Tibial artery (tissue), 4 donors: Measurements from ENCODE around the gene CATSPER3.

Source experiments
- DNase-seq, 2 donors: peaks; one replicate each; pipeline ENCODE4 v3.0.0-alpha.2; 2019
- H3K27ac ChIP-seq, 2 donors: fragments of 200-600 bp; sonication (generic) in 1 of 2; 1 replicate in 1 of 2; 2 replicates in 1 of 2; pipeline ENCODE4 v1.5.1; 2018 to 2019; ENCODE audit warnings: mild to moderate bottlenecking in 1 of 2
- H3K27me3 ChIP-seq, 2 donors: fragments of 200-600 bp; sonication (generic) in 1 of 2; one replicate each; pipeline versions ENCODE4 v1.5.1 to v1.6.0; 2016 to 2019
- H3K36me3 ChIP-seq, 3 donors: fragments of 200-600 bp; sonication (generic) in 2 of 3; one replicate each; pipeline ENCODE4 v1.5.1; 2016 to 2019; ENCODE audit warnings: mild to moderate bottlenecking in 2 of 3
- H3K4me1 ChIP-seq, 4 donors: fragments of 200-600 bp; sonication (generic) in 2 of 4; 1 replicate in 3 of 4; 2 replicates in 1 of 4; pipeline ENCODE4 v1.5.1; 2016 to 2019
- H3K4me3 ChIP-seq, 2 donors: fragments of 200-600 bp; sonication (generic) in 1 of 2; 1 replicate in 1 of 2; 2 replicates in 1 of 2; pipeline ENCODE4 v1.5.1; 2018 to 2019; ENCODE audit warnings: mild to moderate bottlenecking in 2 of 2
- H3K9me3 ChIP-seq, 3 donors: fragments of 200-600 bp; sonication (generic) in 1 of 3; one replicate each; pipeline ENCODE4 v1.5.1; 2016 to 2019
- CTCF ChIP-seq, 2 experiments: fragments of 200-600 bp in 1 of 2; fragments of 450-650 bp in 1 of 2; IDR thresholded peaks; one replicate each; pipeline ENCODE4 v1.5.1; 2017 to 2019; ENCODE audit warnings: antibody characterized with exemption in 2 of 2, mild to moderate bottlenecking in 1 of 2, moderate library complexity in 1 of 2
- intact Hi-C: fragments of 100-400 bp; cut with DNase I; formaldehyde crosslinking; loops from one replicate; pipeline ENCODE4 v1.15.0; 2023; ENCODE audit warnings: low total_unique reads

Gene CATSPER3

GRCh38 chr5:135048930-135049329 is 81.2 kb downstream of the CATSPER3 start:
- no peak for TF ChIP-seq CTCF (IDR thresholded peaks at IDR 0.05)
- intact Hi-C loops: no loop called here
- peaks cover 0 to 21% of the 10 kb centered on the region in 2 donors for H3K27me3 ChIP-seq
- DNase-seq: no peak
- H3K4me3 ChIP-seq: no peak overlapping the region
- H3K4me1 ChIP-seq: no peaks in the 10 kb centered on the region
- H3K36me3 ChIP-seq: no peaks in the 10 kb centered on the region
- no peaks in the 10 kb centered on the region for H3K9me3 ChIP-seq
- no peak overlapping the region for H3K27ac ChIP-seq

- peaks cover 0 to 17% of the 10 kb centered on the region in 2 donors for H3K27me3 ChIP-seq
- H3K36me3 ChIP-seq: no peaks in the 10 kb centered on the region
- no peak for DNase-seq
- intact Hi-C loops: no loop called here
- no peak overlapping the region for H3K4me3 ChIP-seq
- no peak overlapping the region for H3K27ac ChIP-seq
- TF ChIP-seq CTCF (IDR thresholded peaks at IDR 0.05): no peak
- H3K9me3 ChIP-seq: no peaks in the 10 kb centered on the region
- peaks cover 0 to 2% (median 2%) of the 10 kb centered on the region in 4 donors for H3K4me1 ChIP-seq
Measured at GRCh38 chr5:135050244-135050767, 82.6 kb downstream of the CATSPER3 start.

- H3K4me1 ChIP-seq: peaks cover 0 to 13% (median 7%) of the 10 kb centered on the region in 4 donors
- TF ChIP-seq CTCF (IDR thresholded peaks at IDR 0.05): no peak
- DNase-seq: no peak
- H3K27ac ChIP-seq: no peak overlapping the region
- intact Hi-C loops: no loop called here
- no peaks in the 10 kb centered on the region for H3K9me3 ChIP-seq
- no peak overlapping the region for H3K4me3 ChIP-seq
- H3K27me3 ChIP-seq: peaks cover 0 to 12% of the 10 kb centered on the region in 2 donors
- no peaks in the 10 kb centered on the region for H3K36me3 ChIP-seq
Measured at GRCh38 chr5:135051399-135051798, 83.7 kb downstream of the CATSPER3 start.

- DNase-seq: no peak
- intact Hi-C loops: no loop called here
- Histone ChIP-seq H3K4me1 (peaks cover 0 to 14% (median 7%) of the 10 kb centered on the region in 4 donors), H3K4me3 (no peak overlapping the region), H3K27ac (no peak overlapping the region), H3K9me3 (no peaks in the 10 kb centered on the region), H3K36me3 (no peaks in the 10 kb centered on the region), H3K27me3 (peaks cover 0 to 12% of the 10 kb centered on the region in 2 donors)
- TF ChIP-seq CTCF (IDR thresholded peaks at IDR 0.05): no peak
Measured at GRCh38 chr5:135051872-135052271, 84.2 kb downstream of the CATSPER3 start.

GRCh38 chr5:135052511-135053145 is 84.9 kb downstream of the CATSPER3 start:
- TF ChIP-seq CTCF (IDR thresholded peaks at IDR 0.05): no peak
- Histone ChIP-seq H3K9me3 (no peaks in the 10 kb centered on the region), H3K27me3 (peaks cover 0 to 10% of the 10 kb centered on the region in 2 donors), H3K36me3 (no peaks in the 10 kb centered on the region), H3K27ac (no peak overlapping the region), H3K4me3 (no peak overlapping the region), H3K4me1 (peaks cover 0 to 14% (median 7%) of the 10 kb centered on the region in 4 donors)
- DNase-seq: no peak
- intact Hi-C loops: no loop called here
